GM15510 (cell line): ENCODE data around the gene RANGRF.

ENCODE experiments used
- POLR2A ChIP-seq: IDR thresholded peaks from 3 replicates; pipeline ENCODE4 v1.6.1; 2011; ENCODE audit warnings: borderline replicate concordance; ENCODE audit not compliant: insufficient read length; ENCODE audit errors: extremely low read depth

Gene RANGRF

GRCh38 chr17:8288336-8289102, at the start of gene RANGRF:
RANGRF (plus strand) TSS chr17:8288670; CDS start chr17:8288789, 119 bp downstream.
- peak; percentile 77 for TF ChIP-seq POLR2A

- TF ChIP-seq POLR2A = no peak
Measured at GRCh38 chr17:8243827-8244226, 44.6 kb upstream of the RANGRF start.

- no peak for TF ChIP-seq POLR2A
Measured at GRCh38 chr17:8244768-8245167, 43.7 kb upstream of the RANGRF start.

- peak; percentile 91 for TF ChIP-seq POLR2A
Measured at GRCh38 chr17:8248751-8249607, 39.5 kb upstream of the RANGRF start, which contains the start of gene PFAS. PFAS (plus strand) TSS chr17:8249289; CDS start chr17:8253938, 4,649 bp downstream.

- TF ChIP-seq POLR2A = no peak
Measured at GRCh38 chr17:8249621-8250500, 38.6 kb upstream of the RANGRF start.

- TF ChIP-seq POLR2A = no peak
Measured at GRCh38 chr17:8253801-8254200, 34.7 kb upstream of the RANGRF start.

GRCh38 chr17:8254881-8255280, 33.6 kb upstream of the RANGRF start:
- no peak for TF ChIP-seq POLR2A

- TF ChIP-seq POLR2A = no peak
Measured at GRCh38 chr17:8255499-8255898, 33.0 kb upstream of the RANGRF start.

- no peak for TF ChIP-seq POLR2A
Measured at GRCh38 chr17:8256291-8256690, 32.2 kb upstream of the RANGRF start.

- TF ChIP-seq POLR2A = no peak
Measured at GRCh38 chr17:8256691-8257090, 31.8 kb upstream of the RANGRF start.

GRCh38 chr17:8257801-8258200, 30.7 kb upstream of the RANGRF start:
- TF ChIP-seq POLR2A = no peak

- no peak for TF ChIP-seq POLR2A
Measured at GRCh38 chr17:8264320-8264719, 24.1 kb upstream of the RANGRF start.

- TF ChIP-seq POLR2A = no peak
Measured at GRCh38 chr17:8264836-8265542, 23.5 kb upstream of the RANGRF start.
